ENCODE results near the gene PRKAR1B.

DNA sequence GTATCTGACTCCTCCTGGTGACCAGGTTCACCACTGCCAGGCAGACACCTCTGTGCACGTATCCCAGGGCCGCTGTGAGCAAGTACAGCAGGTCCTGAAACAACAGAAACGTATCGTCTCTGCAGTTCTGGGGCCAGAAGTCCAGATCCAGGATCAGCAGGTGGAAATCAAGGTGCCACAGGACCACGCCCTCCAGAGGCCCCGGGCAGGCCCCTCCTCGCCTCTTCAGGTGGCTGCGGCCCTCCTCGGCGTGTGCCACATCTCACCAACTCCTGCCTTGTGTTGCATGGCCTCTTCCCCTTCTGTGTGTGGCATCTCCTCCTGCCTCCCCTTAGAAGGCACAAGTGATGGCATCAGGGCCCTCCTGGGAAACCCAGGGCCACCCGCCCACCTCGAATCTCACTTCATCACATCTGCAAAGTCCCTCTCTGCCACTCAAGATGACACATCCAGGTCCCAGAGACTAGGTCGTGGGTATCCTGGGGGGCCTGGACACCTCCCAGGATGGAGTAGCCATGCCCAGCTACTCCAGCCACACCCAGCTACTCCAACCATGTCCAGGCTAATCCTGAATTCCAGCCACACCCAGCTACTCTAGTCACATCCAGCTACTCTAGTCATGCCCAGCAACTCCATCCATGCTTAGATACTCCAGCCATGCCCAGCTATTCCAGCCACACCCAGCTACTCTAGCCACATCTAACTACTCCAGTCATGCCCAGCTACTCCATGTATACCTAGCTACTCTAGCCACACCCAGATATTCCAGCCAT is 53.2 kb downstream of the PRKAR1B start:
- TF ChIP-seq, protein P1, sequence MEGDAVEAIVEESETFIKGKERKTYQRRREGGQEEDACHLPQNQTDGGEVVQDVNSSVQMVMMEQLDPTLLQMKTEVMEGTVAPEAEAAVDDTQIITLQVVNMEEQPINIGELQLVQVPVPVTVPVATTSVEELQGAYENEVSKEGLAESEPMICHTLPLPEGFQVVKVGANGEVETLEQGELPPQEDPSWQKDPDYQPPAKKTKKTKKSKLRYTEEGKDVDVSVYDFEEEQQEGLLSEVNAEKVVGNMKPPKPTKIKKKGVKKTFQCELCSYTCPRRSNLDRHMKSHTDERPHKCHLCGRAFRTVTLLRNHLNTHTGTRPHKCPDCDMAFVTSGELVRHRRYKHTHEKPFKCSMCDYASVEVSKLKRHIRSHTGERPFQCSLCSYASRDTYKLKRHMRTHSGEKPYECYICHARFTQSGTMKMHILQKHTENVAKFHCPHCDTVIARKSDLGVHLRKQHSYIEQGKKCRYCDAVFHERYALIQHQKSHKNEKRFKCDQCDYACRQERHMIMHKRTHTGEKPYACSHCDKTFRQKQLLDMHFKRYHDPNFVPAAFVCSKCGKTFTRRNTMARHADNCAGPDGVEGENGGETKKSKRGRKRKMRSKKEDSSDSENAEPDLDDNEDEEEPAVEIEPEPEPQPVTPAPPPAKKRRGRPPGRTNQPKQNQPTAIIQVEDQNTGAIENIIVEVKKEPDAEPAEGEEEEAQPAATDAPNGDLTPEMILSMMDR (conservative IDR thresholded peaks at IDR 0.05 in 1 of 2, IDR thresholded peaks at IDR 0.05 in 1 of 2; ENCODE audit: extremely low read depth in 1 of 2, insufficient read depth in 1 of 2, low read depth in 1 of 2, low read length in 2 of 2) = no peak
- no peak for TF ChIP-seq EZH2 (IDR thresholded peaks at IDR 0.05; ENCODE audit: borderline replicate concordance, low read length)

Data from mammary epithelial cell (primary cell).